Central memory CD8-positive, alpha-beta T cell (primary cell): ENCODE results near the gene APMAP.
A peak's percentile ranks its signal among the peaks of the same experiment; 100 is the strongest.
"Not testable (repeated sequence)": the region's sequence is repeated elsewhere in the genome, so short reads cannot be mapped to it uniquely, and the experiment has no call there.

ENCODE experiments used
- ATAC-seq: fragments of 150-1000 bp; cut with Tn5 transposase; replicated peaks from 2 replicates; pipeline ENCODE4 v1.10.0; 2022; ENCODE audit warnings: mild to moderate bottlenecking, moderate FRiP score, moderate number of reproducible peaks; ENCODE audit not compliant: poor library complexity, severe bottlenecking; ENCODE audit errors: extremely low read depth
- DNase-seq, 2 donors: peaks; one replicate each; pipeline ENCODE4 v3.0.0; 2021; ENCODE audit warnings: low spot score in 2 of 2
- H3K27ac Mint-ChIP-seq: one replicate; pipeline ENCODE4 v1.8.0; 2022; ENCODE audit warnings: low read depth, mild to moderate bottlenecking, moderate library complexity, mixed read lengths
- H3K27me3 Mint-ChIP-seq: one replicate; pipeline ENCODE4 v1.8.0; 2022; ENCODE audit warnings: mixed read lengths
- H3K36me3 Mint-ChIP-seq: one replicate; pipeline ENCODE4 v1.8.0; 2022; ENCODE audit warnings: mild to moderate bottlenecking, moderate library complexity, mixed read lengths; ENCODE audit not compliant: insufficient read depth
- H3K4me1 Mint-ChIP-seq: one replicate; pipeline ENCODE4 v1.8.0; 2022; ENCODE audit warnings: mixed read lengths
- H3K4me3 Mint-ChIP-seq: one replicate; pipeline ENCODE4 v1.8.0; 2022; ENCODE audit warnings: mild to moderate bottlenecking, moderate library complexity, mixed read lengths
- H3K9me3 Mint-ChIP-seq: one replicate; pipeline ENCODE4 v1.8.0; 2022; ENCODE audit warnings: mixed read lengths

APMAP gene

GRCh38 chr20:24953621-24954133, 38.9 kb downstream of the APMAP start:
- peak; percentile 16 for ATAC-seq
- H3K36me3 Mint-ChIP-seq = peaks cover 84% of the 10 kb centered on the region
- peak overlapping the region; percentile 96 for H3K27ac Mint-ChIP-seq

GRCh38 chr20:24953209-24953575, 39.4 kb downstream of the APMAP start:
- no peak for DNase-seq
- H3K4me1 Mint-ChIP-seq = peaks cover 69% of the 10 kb centered on the region
- no peaks in the 10 kb centered on the region for H3K27me3 Mint-ChIP-seq
- peaks cover 84% of the 10 kb centered on the region for H3K36me3 Mint-ChIP-seq
- no peaks in the 10 kb centered on the region for H3K9me3 Mint-ChIP-seq
- peak overlapping the region; percentile 99 for H3K4me3 Mint-ChIP-seq
- no peak for ATAC-seq
- H3K27ac Mint-ChIP-seq = peak overlapping the region; percentile 96

More at GRCh38 chr20:24953621-24954133, 38.9 kb downstream of the APMAP start:
- H3K4me3 Mint-ChIP-seq = peak overlapping the region; percentile 99
- H3K4me1 Mint-ChIP-seq = peaks cover 65% of the 10 kb centered on the region
- no peaks in the 10 kb centered on the region for H3K9me3 Mint-ChIP-seq
- DNase-seq = peak in 1 of 2 donors; percentile 64
- H3K27me3 Mint-ChIP-seq = no peaks in the 10 kb centered on the region

GRCh38 chr20:24952376-24953208, 40.0 kb downstream of the APMAP start:
- H3K4me1 Mint-ChIP-seq = peaks cover 70% of the 10 kb centered on the region
- no peaks in the 10 kb centered on the region for H3K27me3 Mint-ChIP-seq
- DNase-seq (peak in 1 of 2 donors; percentile 14), ATAC-seq (no peak)
- H3K36me3 Mint-ChIP-seq = peaks cover 81% of the 10 kb centered on the region
- H3K27ac Mint-ChIP-seq = peak overlapping the region; percentile 96
- H3K9me3 Mint-ChIP-seq = no peaks in the 10 kb centered on the region
- H3K4me3 Mint-ChIP-seq = peak overlapping the region; percentile 99

- Mint-ChIP-seq H3K4me1 (peaks cover 79% of the 10 kb centered on the region), H3K27me3 (no peaks in the 10 kb centered on the region), H3K9me3 (no peaks in the 10 kb centered on the region), H3K4me3 (peak overlapping the region; percentile 99), H3K36me3 (peaks cover 75% of the 10 kb centered on the region), H3K27ac (peak overlapping the region; percentile 96)
- peak in 1 of 2 donors; percentile 13 for DNase-seq
- ATAC-seq = no peak
These were observed 40.9 kb downstream of the APMAP start for GRCh38 chr20:24951536-24952083.

- Mint-ChIP-seq H3K36me3 (peaks cover 69% of the 10 kb centered on the region), H3K9me3 (peaks cover under 1% of the 10 kb centered on the region), H3K27ac (peak overlapping the region; percentile 96), H3K4me1 (peaks cover 75% of the 10 kb centered on the region), H3K27me3 (no peaks in the 10 kb centered on the region), H3K4me3 (peak overlapping the region; percentile 99)
- ATAC-seq = no peak
- DNase-seq = peak in 1 of 2 donors; percentile 14
These were observed 41.6 kb downstream of the APMAP start for GRCh38 chr20:24950836-24951525.

DNA sequence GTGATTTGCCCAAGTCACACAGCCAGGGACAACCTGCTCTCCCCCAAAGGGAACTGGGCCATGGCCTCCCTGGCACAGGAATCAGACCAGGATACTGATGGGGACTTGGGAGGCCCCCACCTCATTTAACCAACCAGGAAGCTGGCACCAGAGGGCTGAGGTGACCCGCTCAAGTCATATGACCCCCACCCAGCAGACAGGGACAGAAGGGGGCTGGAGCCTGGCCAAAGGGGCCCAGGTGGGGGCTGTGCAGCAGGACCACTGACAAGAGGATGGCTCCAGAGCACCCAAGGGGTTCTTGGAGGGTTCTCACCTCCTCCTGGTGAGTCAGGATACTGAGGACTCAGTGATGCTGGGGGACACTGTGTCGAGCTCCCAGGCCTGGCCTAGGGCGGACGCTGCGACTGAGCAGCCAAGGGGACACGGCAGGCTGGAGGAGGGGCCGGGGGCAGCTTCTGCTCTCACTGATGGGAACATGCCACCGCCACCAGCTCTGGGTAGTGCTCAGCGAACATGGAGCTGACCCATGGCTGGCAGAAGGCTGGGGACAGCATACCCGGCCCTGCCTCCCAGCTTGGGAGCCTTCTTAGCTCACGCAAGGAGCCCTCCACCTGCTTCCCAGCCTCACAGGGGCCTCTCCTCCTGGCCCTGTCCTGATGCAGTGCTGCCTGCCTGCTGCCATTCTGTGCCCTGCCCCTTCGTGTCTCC, 42.3 kb downstream of the APMAP start:
- Mint-ChIP-seq H3K4me1 (peaks cover 75% of the 10 kb centered on the region), H3K27ac (peak overlapping the region; percentile 96), H3K27me3 (no peaks in the 10 kb centered on the region), H3K9me3 (peaks cover 8% of the 10 kb centered on the region), H3K36me3 (peaks cover 62% of the 10 kb centered on the region), H3K4me3 (peak overlapping the region; percentile 99)
- peak in 1 of 2 donors; percentile 13 for DNase-seq
- no peak for ATAC-seq

- Mint-ChIP-seq H3K36me3 (peaks cover 56% of the 10 kb centered on the region), H3K27ac (peak overlapping the region; percentile 96), H3K4me1 (peaks cover 75% of the 10 kb centered on the region), H3K4me3 (peak overlapping the region; percentile 99), H3K9me3 (peaks cover 8% of the 10 kb centered on the region), H3K27me3 (no peaks in the 10 kb centered on the region)
- ATAC-seq (no peak), DNase-seq (peak in 1 of 2 donors; percentile 16)
These were observed 42.8 kb downstream of the APMAP start for GRCh38 chr20:24949756-24950127.

GRCh38 chr20:24948939-24949679, 43.4 kb downstream of the APMAP start, which contains the start of gene CST7:
Gene CST7 (plus strand): TSS chr20:24949269. CDS start chr20:24949506, 237 bp downstream.
- Mint-ChIP-seq H3K27me3 (no peaks in the 10 kb centered on the region), H3K36me3 (peaks cover 53% of the 10 kb centered on the region)

DNA sequence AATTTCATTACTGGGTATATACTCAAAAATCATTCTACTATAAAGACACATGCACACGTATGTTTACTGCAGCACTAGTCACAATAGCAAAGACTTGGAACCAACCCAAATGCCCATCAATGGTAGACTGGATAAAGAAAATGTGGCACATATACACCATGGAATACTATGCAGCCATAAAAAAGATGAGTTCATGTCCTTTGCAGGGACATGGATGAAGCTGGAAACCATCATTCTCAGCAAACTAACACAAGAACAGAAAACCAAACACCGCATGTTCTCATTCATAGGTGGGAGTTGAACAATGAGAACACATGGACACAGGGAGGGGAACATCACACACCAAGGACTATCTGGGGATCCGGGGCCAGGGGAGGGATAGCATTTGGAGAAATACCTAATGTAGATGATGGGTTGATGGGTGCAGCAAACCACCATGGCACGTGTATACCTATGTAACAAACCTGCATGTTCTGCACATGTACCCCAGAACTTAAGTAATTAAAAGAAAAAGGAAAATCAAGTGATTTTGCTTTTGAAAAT, 44.1 kb downstream of the APMAP start:
- H3K4me3 Mint-ChIP-seq = peak overlapping the region; percentile 99
- DNase-seq, H3K27me3 Mint-ChIP-seq, ATAC-seq: not testable (repeated sequence)
- H3K36me3 Mint-ChIP-seq = peaks cover 47% of the 10 kb centered on the region
- peak overlapping the region; percentile 96 for H3K27ac Mint-ChIP-seq
- H3K4me1 Mint-ChIP-seq = peaks cover 74% of the 10 kb centered on the region
- peaks cover 12% of the 10 kb centered on the region for H3K9me3 Mint-ChIP-seq

More at GRCh38 chr20:24948939-24949679, 43.4 kb downstream of the APMAP start, which contains the start of gene CST7:
- DNase-seq = peak; percentile 60 to 89
- Mint-ChIP-seq H3K9me3 (peaks cover 9% of the 10 kb centered on the region), H3K4me1 (peaks cover 77% of the 10 kb centered on the region), H3K27ac (peak within 1 kb of the TSS; percentile 96), H3K4me3 (peak within 1 kb of the TSS; percentile 99)
- peak; percentile 84 for ATAC-seq

GRCh38 chr20:24946376-24946775, 46.2 kb downstream of the APMAP start:
- not testable (repeated sequence) for H3K27me3 Mint-ChIP-seq, ATAC-seq, DNase-seq, H3K4me3 Mint-ChIP-seq
- Mint-ChIP-seq H3K9me3 (peaks cover 12% of the 10 kb centered on the region), H3K36me3 (peaks cover 30% of the 10 kb centered on the region), H3K4me1 (peaks cover 56% of the 10 kb centered on the region), H3K27ac (peak overlapping the region; percentile 84)

- Mint-ChIP-seq H3K27me3 (no peaks in the 10 kb centered on the region), H3K9me3 (peaks cover 12% of the 10 kb centered on the region), H3K4me3 (no peak overlapping the region), H3K36me3 (peaks cover 7% of the 10 kb centered on the region), H3K4me1 (peaks cover 44% of the 10 kb centered on the region), H3K27ac (no peak overlapping the region)
- DNase-seq = no peak
- ATAC-seq = no peak
These were observed 48.8 kb downstream of the APMAP start for GRCh38 chr20:24943731-24944130.
